Measurements from ENCODE around the gene AMELY.

GRCh38 chrY:6895236-6895635, 16.3 kb downstream of the AMELY start:
- TF ChIP-seq EZH2 (IDR thresholded peaks at IDR 0.05) (no peak), EZH2phosphoT487 (IDR thresholded peaks at IDR 0.05) (no peak)
- TF ChIP-seq, protein P1, sequence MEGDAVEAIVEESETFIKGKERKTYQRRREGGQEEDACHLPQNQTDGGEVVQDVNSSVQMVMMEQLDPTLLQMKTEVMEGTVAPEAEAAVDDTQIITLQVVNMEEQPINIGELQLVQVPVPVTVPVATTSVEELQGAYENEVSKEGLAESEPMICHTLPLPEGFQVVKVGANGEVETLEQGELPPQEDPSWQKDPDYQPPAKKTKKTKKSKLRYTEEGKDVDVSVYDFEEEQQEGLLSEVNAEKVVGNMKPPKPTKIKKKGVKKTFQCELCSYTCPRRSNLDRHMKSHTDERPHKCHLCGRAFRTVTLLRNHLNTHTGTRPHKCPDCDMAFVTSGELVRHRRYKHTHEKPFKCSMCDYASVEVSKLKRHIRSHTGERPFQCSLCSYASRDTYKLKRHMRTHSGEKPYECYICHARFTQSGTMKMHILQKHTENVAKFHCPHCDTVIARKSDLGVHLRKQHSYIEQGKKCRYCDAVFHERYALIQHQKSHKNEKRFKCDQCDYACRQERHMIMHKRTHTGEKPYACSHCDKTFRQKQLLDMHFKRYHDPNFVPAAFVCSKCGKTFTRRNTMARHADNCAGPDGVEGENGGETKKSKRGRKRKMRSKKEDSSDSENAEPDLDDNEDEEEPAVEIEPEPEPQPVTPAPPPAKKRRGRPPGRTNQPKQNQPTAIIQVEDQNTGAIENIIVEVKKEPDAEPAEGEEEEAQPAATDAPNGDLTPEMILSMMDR (IDR thresholded peaks at IDR 0.05), result no peak

All from neural progenitor cell (in vitro differentiated cells).